ENCODE data around the gene NBR1.
A peak's percentile ranks its signal among the peaks of the same experiment; 100 is the strongest.

NBR1 gene

GRCh38 chr17:43216369-43216761 lies 45.4 kb downstream of the NBR1 start:
- DNase-seq (ENCODE audit: low read depth in 1 of 2, low spot score in 1 of 2): no peak
- H3K4me3 ChIP-seq (replicated peaks; ENCODE audit: insufficient read depth, low read length): no peak overlapping the region
- H3K27ac ChIP-seq (replicated peaks): no peak overlapping the region
- TF ChIP-seq SPI1 (IDR thresholded peaks at IDR 0.05; ENCODE audit: borderline replicate concordance, low read depth) (no peak), GABPA (IDR thresholded peaks at IDR 0.05; ENCODE audit: low read depth) (no peak), REST (IDR thresholded peaks at IDR 0.05; ENCODE audit: insufficient replicate concordance, low read depth) (no peak), POLR2AphosphoS5 (IDR thresholded peaks at IDR 0.05; ENCODE audit: low read depth) (no peak), CTCF (IDR thresholded peaks at IDR 0.05; ENCODE audit: insufficient read depth, low read length) (no peak)
- H3K27me3 ChIP-seq (ENCODE audit: insufficient read depth, poor library complexity, severe bottlenecking): no peaks in the 10 kb centered on the region

- TF ChIP-seq REST (IDR thresholded peaks at IDR 0.05; ENCODE audit: insufficient replicate concordance, low read depth): peak; percentile 34
- TF ChIP-seq GABPA (IDR thresholded peaks at IDR 0.05; ENCODE audit: low read depth): no peak
- no peak for TF ChIP-seq SPI1 (IDR thresholded peaks at IDR 0.05; ENCODE audit: borderline replicate concordance, low read depth)
- TF ChIP-seq CTCF (IDR thresholded peaks at IDR 0.05; ENCODE audit: insufficient read depth, low read length): no peak
- DNase-seq (ENCODE audit: low read depth in 1 of 2, low spot score in 1 of 2): no peak
- Histone ChIP-seq H3K27ac (replicated peaks) (no peak overlapping the region), H3K4me3 (replicated peaks; ENCODE audit: insufficient read depth, low read length) (no peak overlapping the region), H3K27me3 (ENCODE audit: insufficient read depth, poor library complexity, severe bottlenecking) (no peaks in the 10 kb centered on the region)
Measured at GRCh38 chr17:43216762-43217613, 46.0 kb downstream of the NBR1 start.

GRCh38 chr17:43217614-43218087 lies 46.6 kb downstream of the NBR1 start:
- peak; percentile 0 for TF ChIP-seq REST (IDR thresholded peaks at IDR 0.05; ENCODE audit: insufficient replicate concordance, low read depth)
- TF ChIP-seq GABPA (IDR thresholded peaks at IDR 0.05; ENCODE audit: low read depth): no peak
- no peak for TF ChIP-seq POLR2AphosphoS5 (IDR thresholded peaks at IDR 0.05; ENCODE audit: low read depth)
- no peak for TF ChIP-seq CTCF (IDR thresholded peaks at IDR 0.05; ENCODE audit: insufficient read depth, low read length)
- no peak for TF ChIP-seq SPI1 (IDR thresholded peaks at IDR 0.05; ENCODE audit: borderline replicate concordance, low read depth)
- DNase-seq (ENCODE audit: low read depth in 1 of 2, low spot score in 1 of 2): no peak
- Histone ChIP-seq H3K27ac (replicated peaks) (no peak overlapping the region), H3K4me3 (replicated peaks; ENCODE audit: insufficient read depth, low read length) (no peak overlapping the region), H3K27me3 (ENCODE audit: insufficient read depth, poor library complexity, severe bottlenecking) (no peaks in the 10 kb centered on the region)

All from HL-60 (cell line).